GM12878 (cell line): ENCODE measurements around the gene VAMP3. TPM values are rescaled to one million over a fixed set of nuclear protein-coding genes. Genes with fewer than 3 reads are reported as not detected.

Source experiments
- ATAC-seq: fragments of 200-7000 bp; cut with Tn5 transposase; 3 replicates; pipeline ENCODE4 v1.9.1; 2020; ENCODE audit warnings: mild to moderate bottlenecking, moderate library complexity
- BruUV-seq: library from RNA; stranded (reverse); fragments of 400-500 nt; replicated peaks from 2 replicates; lab custom pipeline; 2021; lab: Mats Ljungman, UMichigan
- CTCF ChIA-PET: fragments of 300-600 bp; sonication (Branson Sonifier 250); formaldehyde crosslinking; extraction: SDS; loops from one replicate; lab custom pipeline; 2021; ENCODE audit warnings: inconsistent platforms; lab: Yijun Ruan, JAX
- POLR2A ChIA-PET: fragments of 350-600 bp; formaldehyde crosslinking; extraction: SDS; loops from one replicate; lab custom pipeline; 2021; ENCODE audit warnings: inconsistent platforms; lab: Charles Lee
- RAD21 ChIA-PET: fragments of 300-600 bp; sonication (Branson Sonifier 250); formaldehyde crosslinking; loops from one replicate; lab custom pipeline; 2023; ENCODE audit warnings: antibody characterized with exemption; ENCODE audit not compliant: unreplicated experiment; lab: Charles Lee
- SMC1A ChIA-PET: fragments of 300-600 bp; sonication (Branson Sonifier 250); formaldehyde crosslinking; loops from one replicate; lab custom pipeline; 2023; ENCODE audit not compliant: unreplicated experiment, uncharacterized antibody; lab: Charles Lee
- DNase-seq: peaks from one replicate; pipeline ENCODE4 v3.0.0-alpha.2; 2011; ENCODE audit warnings: low read depth, low spot score
- FAIRE-seq: peaks from 3 replicates; lab custom pipeline; 2011; peaks lifted over from hg19 to GRCh38; lab: Jason Lieb, UNC
- H2AFZ ChIP-seq: 2 replicates; pipeline ENCODE4 v1.6.0; 2011; ENCODE audit warnings: low read depth, low read length, control low read depth; ENCODE audit not compliant: control insufficient read depth
- H3K27ac ChIP-seq: 2 replicates; pipeline ENCODE4 v1.5.1; 2011; ENCODE audit warnings: control low read depth; ENCODE audit not compliant: control insufficient read depth, insufficient read depth
- H3K27me3 ChIP-seq, 2 experiments: replicated peaks in 1 of 2; 2 replicates each; pipeline versions ENCODE4 v1.6.0 to v1.6.1; 2011; ENCODE audit warnings: low read length in 1 of 2; ENCODE audit not compliant: control insufficient read depth in 2 of 2, insufficient read depth in 2 of 2
- H3K36me3 ChIP-seq, 2 experiments: 2 replicates each; pipeline ENCODE4 v1.5.1; 2011; ENCODE audit warnings: low read length in 1 of 2; ENCODE audit not compliant: control insufficient read depth in 2 of 2, insufficient read depth in 2 of 2
- H3K4me1 ChIP-seq: 2 replicates; pipeline ENCODE4 v1.6.1; 2011; ENCODE audit warnings: mild to moderate bottlenecking, low read length, moderate library complexity, mixed read lengths; ENCODE audit not compliant: control insufficient read depth, insufficient read depth
- H3K4me2 ChIP-seq: 2 replicates; pipeline ENCODE4 v1.6.0; 2011; ENCODE audit warnings: control low read depth; ENCODE audit not compliant: control insufficient read depth, insufficient read depth
- H3K4me3 ChIP-seq: fragments of 200-600 bp; sonication (generic); 2 replicates; pipeline ENCODE4 v1.5.1; 2016
- H3K79me2 ChIP-seq: 2 replicates; pipeline ENCODE4 v1.6.0; 2011; ENCODE audit warnings: low read length; ENCODE audit not compliant: control insufficient read depth, insufficient read depth
- H3K9ac ChIP-seq: 2 replicates; pipeline ENCODE4 v1.8.0; 2011; ENCODE audit warnings: low read length, control low read depth, mixed read lengths; ENCODE audit not compliant: control insufficient read depth, insufficient read depth
- H3K9me3 ChIP-seq: replicated peaks from 3 replicates; pipeline ENCODE4 v1.5.1; 2011; ENCODE audit warnings: mild to moderate bottlenecking, low read length; ENCODE audit not compliant: control insufficient read depth, insufficient read depth
- H4K20me1 ChIP-seq: 2 replicates; pipeline ENCODE4 v1.6.0; 2011; ENCODE audit not compliant: control insufficient read depth, insufficient read depth
- IKZF1 ChIP-seq: fragments of 450-650 bp; conservative IDR thresholded peaks from 2 replicates; pipeline ENCODE4 v1.6.1; 2017; ENCODE audit warnings: antibody characterized with exemption, mild to moderate bottlenecking
- RAD21 ChIP-seq: IDR thresholded peaks from 2 replicates; pipeline ENCODE4 v1.6.1; 2011; ENCODE audit warnings: mild to moderate bottlenecking, low read depth, low read length, moderate library complexity; ENCODE audit not compliant: insufficient read depth
- SMC3 ChIP-seq: IDR thresholded peaks from 2 replicates; pipeline ENCODE4 v1.6.1; 2011; ENCODE audit warnings: low read length, improper control_type of control experiment, borderline replicate concordance
- ZBED1 ChIP-seq: IDR thresholded peaks from 2 replicates; pipeline ENCODE4 v1.6.1; 2016; ENCODE audit warnings: borderline replicate concordance
- WGBS: methylation state at CpG from one replicate; pipeline ENCODE4 v1.1.6; 2016; ENCODE audit warnings: low lambda C conversion rate; ENCODE audit not compliant: insufficient replicate concordance, insufficient coverage; ENCODE audit errors: missing lambda C conversion rate; 5-methylcytosine and 5-hydroxymethylcytosine counted together
- in situ Hi-C: fragments of 300-500 bp; cut with MboI; formaldehyde crosslinking; loops from 9 replicates; pipeline ENCODE4 v1.14.3; 2018; ENCODE audit warnings: mixed read lengths
- intact Hi-C: fragments of 100-400 bp; cut with micrococcal nuclease; formaldehyde crosslinking; loops from one replicate; pipeline ENCODE4 v1.14.2; 2022; ENCODE audit not compliant: unreplicated experiment
- polyA plus RNA-seq, 11 experiments: library from polyadenylated mRNA; depleted of rRNA in 4 of 11; unstranded in 6 of 11; stranded (reverse) in 5 of 11; fragments of >200 nt; fragmentation: Nextera tagmentation in 4 of 11; fragmentation: Illumina TruSeq in 1 of 11; extraction: Ambion mirVana in 4 of 11; extraction: Trizol in 1 of 11; gene quantifications; 1 replicate in 1 of 11; 2 replicates in 10 of 11; pipeline versions ENCODE4 v1.2.1 to v1.2.3, GENCODE V29; 2011 to 2016; ENCODE audit warnings: inconsistent platforms in 2 of 11, missing spikeins in 2 of 11, low read depth in 1 of 11
- total RNA-seq, 4 experiments: library from RNA; depleted of rRNA in 3 of 4; stranded (reverse); fragments of >200 nt in 3 of 4; fragmentation: Illumina TruSeq in 1 of 4; extraction: Trizol in 1 of 4; gene quantifications; 2 replicates each; pipeline versions ENCODE4 v1.2.1 to v1.2.3, GENCODE V29; 2013 to 2021
- TF ChIP-seq, protein P1 (sequence below): IDR thresholded peaks from 2 replicates; pipeline ENCODE4 v1.6.1; 2011; ENCODE audit warnings: mild to moderate bottlenecking, low read depth, low read length, moderate library complexity; ENCODE audit not compliant: insufficient replicate concordance
- TF ChIP-seq, protein P2 (sequence below), 3 experiments: IDR thresholded peaks in 2 of 3; conservative IDR thresholded peaks in 1 of 3; 2 replicates each; pipeline ENCODE4 v1.5.1; 2011; ENCODE audit warnings: low read depth in 3 of 3, low read length in 3 of 3, mild to moderate bottlenecking in 3 of 3, control low read depth in 2 of 3, moderate library complexity in 2 of 3, inconsistent platforms in 1 of 3, mixed read lengths in 1 of 3; ENCODE audit not compliant: control insufficient read depth in 2 of 3, insufficient read depth in 1 of 3; ENCODE audit errors: extremely low read depth in 1 of 3
- TF ChIP-seq, protein P3 (sequence below): fragments of 150-350 bp; IDR thresholded peaks from 2 replicates; pipeline ENCODE4 v1.6.1; 2016; ENCODE audit warnings: low read depth, low read length

Gene VAMP3
- total and polyA plus RNA-seq, 10 of the 15 experiments (the other 5 are each of a cell fraction or from before 2014, with no cell fraction given), result 4.8 to 24.9 (median 9.7) TPM

DNA sequence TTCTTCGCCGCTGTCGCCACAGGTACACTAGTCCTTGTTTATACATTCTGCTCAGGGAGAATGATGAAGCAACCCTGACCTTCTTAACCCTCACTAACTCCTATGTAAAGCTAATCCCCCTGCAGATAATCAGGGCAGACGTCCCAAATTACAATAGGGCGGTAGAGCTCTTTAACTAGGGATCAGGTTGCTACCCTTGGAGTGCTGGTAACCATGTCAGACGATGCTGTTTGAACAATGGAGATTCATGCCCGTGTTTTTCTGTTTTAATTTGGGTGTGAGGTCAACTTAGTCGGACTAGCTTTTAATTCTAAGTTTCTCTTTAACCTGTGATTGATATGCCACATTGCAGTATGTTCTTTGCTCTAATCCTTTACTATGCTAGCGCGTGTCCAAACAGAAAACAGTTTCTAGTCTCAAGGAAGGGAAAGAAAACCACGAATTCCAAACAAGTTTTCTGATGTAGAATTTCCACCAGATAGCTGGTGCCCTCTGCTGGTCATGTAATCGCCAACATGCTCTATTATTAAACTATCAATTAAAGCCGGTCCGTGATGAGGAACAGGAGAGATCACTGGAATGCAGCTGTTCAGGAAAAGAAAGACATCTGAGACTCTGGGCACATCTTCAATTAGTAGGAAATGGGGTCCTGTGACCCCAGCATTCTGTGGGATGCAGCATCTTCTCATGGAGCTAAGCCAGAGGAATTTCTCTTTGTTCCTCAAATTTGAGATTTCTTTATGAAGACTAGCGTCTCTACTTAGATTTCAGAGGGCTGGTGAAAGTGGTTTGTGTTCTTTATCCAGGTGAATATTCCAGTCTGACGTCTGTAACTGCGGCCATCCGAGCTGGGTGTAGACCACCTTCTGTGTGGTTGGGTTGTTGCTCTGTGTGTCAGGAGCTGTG is 18.3 kb upstream of the VAMP3 start:
- no peaks in the 10 kb centered on the region for H3K4me1 ChIP-seq
- H4K20me1 ChIP-seq, result no peaks in the 10 kb centered on the region
- no peak overlapping the region for H3K9ac ChIP-seq
- H3K79me2 ChIP-seq, result no peaks in the 10 kb centered on the region
- H3K36me3 ChIP-seq, result no peaks in the 10 kb centered on the region
- peak; percentile 69 for ATAC-seq
- DNase-seq, result no peak
- RAD21 ChIA-PET, result interaction anchor here (1.1 to 3.4 kb wide), 3 partner anchors 9 to 84 kb away, joined by 3 to 45 read pairs (median 4); no protein-coding TSS in a partner anchor
- H3K4me3 ChIP-seq, result no peak overlapping the region
- H2AFZ ChIP-seq, result peak overlapping the region; percentile 50
- no TSS peak for BruUV-seq
- FAIRE-seq, result peak; percentile 74
- TF ChIP-seq, protein P1, sequence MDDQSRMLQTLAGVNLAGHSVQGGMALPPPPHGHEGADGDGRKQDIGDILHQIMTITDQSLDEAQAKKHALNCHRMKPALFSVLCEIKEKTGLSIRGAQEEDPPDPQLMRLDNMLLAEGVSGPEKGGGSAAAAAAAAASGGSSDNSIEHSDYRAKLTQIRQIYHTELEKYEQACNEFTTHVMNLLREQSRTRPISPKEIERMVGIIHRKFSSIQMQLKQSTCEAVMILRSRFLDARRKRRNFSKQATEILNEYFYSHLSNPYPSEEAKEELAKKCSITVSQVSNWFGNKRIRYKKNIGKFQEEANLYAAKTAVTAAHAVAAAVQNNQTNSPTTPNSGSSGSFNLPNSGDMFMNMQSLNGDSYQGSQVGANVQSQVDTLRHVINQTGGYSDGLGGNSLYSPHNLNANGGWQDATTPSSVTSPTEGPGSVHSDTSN, result no peak
- TF ChIP-seq ZBED1, result no peak
- TF ChIP-seq RAD21, result peak; percentile 55
- TF ChIP-seq, protein P2, sequence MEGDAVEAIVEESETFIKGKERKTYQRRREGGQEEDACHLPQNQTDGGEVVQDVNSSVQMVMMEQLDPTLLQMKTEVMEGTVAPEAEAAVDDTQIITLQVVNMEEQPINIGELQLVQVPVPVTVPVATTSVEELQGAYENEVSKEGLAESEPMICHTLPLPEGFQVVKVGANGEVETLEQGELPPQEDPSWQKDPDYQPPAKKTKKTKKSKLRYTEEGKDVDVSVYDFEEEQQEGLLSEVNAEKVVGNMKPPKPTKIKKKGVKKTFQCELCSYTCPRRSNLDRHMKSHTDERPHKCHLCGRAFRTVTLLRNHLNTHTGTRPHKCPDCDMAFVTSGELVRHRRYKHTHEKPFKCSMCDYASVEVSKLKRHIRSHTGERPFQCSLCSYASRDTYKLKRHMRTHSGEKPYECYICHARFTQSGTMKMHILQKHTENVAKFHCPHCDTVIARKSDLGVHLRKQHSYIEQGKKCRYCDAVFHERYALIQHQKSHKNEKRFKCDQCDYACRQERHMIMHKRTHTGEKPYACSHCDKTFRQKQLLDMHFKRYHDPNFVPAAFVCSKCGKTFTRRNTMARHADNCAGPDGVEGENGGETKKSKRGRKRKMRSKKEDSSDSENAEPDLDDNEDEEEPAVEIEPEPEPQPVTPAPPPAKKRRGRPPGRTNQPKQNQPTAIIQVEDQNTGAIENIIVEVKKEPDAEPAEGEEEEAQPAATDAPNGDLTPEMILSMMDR (IDR thresholded peaks at IDR 0.05 in 2 of 3, conservative IDR thresholded peaks at IDR 0.05 in 1 of 3; ENCODE audit: control insufficient read depth in 2 of 3, extremely low read depth in 1 of 3, insufficient read depth in 1 of 3, low read depth in 3 of 3, low read length in 3 of 3), result peak; percentile 67 to 77 (median 70)
- TF ChIP-seq SMC3, result peak; percentile 62
- no peak for TF ChIP-seq IKZF1
- TF ChIP-seq, protein P3, sequence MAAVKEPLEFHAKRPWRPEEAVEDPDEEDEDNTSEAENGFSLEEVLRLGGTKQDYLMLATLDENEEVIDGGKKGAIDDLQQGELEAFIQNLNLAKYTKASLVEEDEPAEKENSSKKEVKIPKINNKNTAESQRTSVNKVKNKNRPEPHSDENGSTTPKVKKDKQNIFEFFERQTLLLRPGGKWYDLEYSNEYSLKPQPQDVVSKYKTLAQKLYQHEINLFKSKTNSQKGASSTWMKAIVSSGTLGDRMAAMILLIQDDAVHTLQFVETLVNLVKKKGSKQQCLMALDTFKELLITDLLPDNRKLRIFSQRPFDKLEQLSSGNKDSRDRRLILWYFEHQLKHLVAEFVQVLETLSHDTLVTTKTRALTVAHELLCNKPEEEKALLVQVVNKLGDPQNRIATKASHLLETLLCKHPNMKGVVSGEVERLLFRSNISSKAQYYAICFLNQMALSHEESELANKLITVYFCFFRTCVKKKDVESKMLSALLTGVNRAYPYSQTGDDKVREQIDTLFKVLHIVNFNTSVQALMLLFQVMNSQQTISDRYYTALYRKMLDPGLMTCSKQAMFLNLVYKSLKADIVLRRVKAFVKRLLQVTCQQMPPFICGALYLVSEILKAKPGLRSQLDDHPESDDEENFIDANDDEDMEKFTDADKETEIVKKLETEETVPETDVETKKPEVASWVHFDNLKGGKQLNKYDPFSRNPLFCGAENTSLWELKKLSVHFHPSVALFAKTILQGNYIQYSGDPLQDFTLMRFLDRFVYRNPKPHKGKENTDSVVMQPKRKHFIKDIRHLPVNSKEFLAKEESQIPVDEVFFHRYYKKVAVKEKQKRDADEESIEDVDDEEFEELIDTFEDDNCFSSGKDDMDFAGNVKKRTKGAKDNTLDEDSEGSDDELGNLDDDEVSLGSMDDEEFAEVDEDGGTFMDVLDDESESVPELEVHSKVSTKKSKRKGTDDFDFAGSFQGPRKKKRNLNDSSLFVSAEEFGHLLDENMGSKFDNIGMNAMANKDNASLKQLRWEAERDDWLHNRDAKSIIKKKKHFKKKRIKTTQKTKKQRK, result no peak
- WGBS, result 12% methylated on average over 18 of the region's 18 CpGs
- in situ Hi-C loops, result no loop called here
- POLR2A ChIA-PET, result interaction anchor here (0.5 kb wide), 1 partner anchor 636 kb away, joined by 3 read pairs; no protein-coding TSS in a partner anchor
- SMC1A ChIA-PET, result interaction anchor here (0.6 to 4.8 kb wide), 16 partner anchors 8 to 1784 kb away, joined by 3 to 55 read pairs (median 3); no protein-coding TSS in a partner anchor
- H3K9me3 ChIP-seq, result no peaks in the 10 kb centered on the region
- no peak overlapping the region for H3K27ac ChIP-seq
- intact Hi-C loops, result loop anchor here (1.0 to 5.0 kb wide), 2 partner anchors 85 to 150 kb away; no protein-coding TSS in a partner anchor
- peaks cover 0 to 3% of the 10 kb centered on the region in 2 experiments; a peak in 1 of 4 replicates for H3K27me3 ChIP-seq
- CTCF ChIA-PET, result interaction anchor here (0.6 to 7.9 kb wide), 41 partner anchors 8 to 1006 kb away, joined by 3 to 208 read pairs (median 4); partner anchors contain the start of gene VAMP3
- no peak overlapping the region for H3K4me2 ChIP-seq
